Measurements from ENCODE around the gene NES. TPM values are rescaled to one million over a fixed set of nuclear protein-coding genes. Genes with fewer than 3 reads are reported as not detected.

Gene NES
- polyA plus RNA-seq, 2 of the 4 experiments (the other 2 are of a cell fraction) = 0.57 to 2.1 TPM

GRCh38 chr1:156647351-156647750 lies 29.9 kb downstream of the NES start (continued):
- no peak for TF ChIP-seq MAZ (IDR thresholded peaks at IDR 0.05; ENCODE audit: borderline replicate concordance, low read depth, low read length)

DNA sequence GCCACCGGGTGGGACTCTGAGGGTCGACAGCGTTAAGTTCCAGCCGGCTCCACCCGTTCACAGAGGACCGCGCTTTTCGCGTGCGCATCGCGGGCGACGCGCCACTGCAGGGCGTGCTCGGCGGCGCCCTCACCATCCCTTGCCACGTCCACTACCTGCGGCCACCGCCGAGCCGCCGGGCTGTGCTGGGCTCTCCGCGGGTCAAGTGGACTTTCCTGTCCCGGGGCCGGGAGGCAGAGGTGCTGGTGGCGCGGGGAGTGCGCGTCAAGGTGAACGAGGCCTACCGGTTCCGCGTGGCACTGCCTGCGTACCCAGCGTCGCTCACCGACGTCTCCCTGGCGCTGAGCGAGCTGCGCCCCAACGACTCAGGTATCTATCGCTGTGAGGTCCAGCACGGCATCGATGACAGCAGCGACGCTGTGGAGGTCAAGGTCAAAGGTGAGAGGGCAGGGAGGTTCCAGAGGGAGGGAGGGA lies 30.4 kb downstream of the NES start:
- 96% methylated on average over 40 of the region's 51 CpGs for WGBS (ENCODE audit: missing lambda C conversion rate)
- CTCF ChIA-PET = interaction anchor here (0.5 to 17.8 kb wide), 5 partner anchors 12 to 140 kb away, joined by 3 to 323 read pairs (median 38); partner anchors contain the start of genes HAPLN2 and NES
- H3K4me1 ChIP-seq = no peaks in the 10 kb centered on the region

GRCh38 chr1:156645666-156646065 lies 31.5 kb downstream of the NES start:
- no peak for DNase-seq (ENCODE audit: low read depth in 1 of 2, low spot score in 1 of 2)
- Histone ChIP-seq H3K4me1 (no peaks in the 10 kb centered on the region), H3K27ac (no peak overlapping the region), H3K4me2 (no peak overlapping the region), H3K9me3 (no peaks in the 10 kb centered on the region), H3K4me3 (no peak overlapping the region)
- ATAC-seq = no peak
- TF ChIP-seq ZFP36 (IDR thresholded peaks at IDR 0.05; ENCODE audit: borderline replicate concordance, partially characterized antibody) (peak; percentile 19), CBX8 (IDR thresholded peaks at IDR 0.05) (no peak)
- WGBS (ENCODE audit: missing lambda C conversion rate) = 91% methylated on average over 1 of the region's 1 CpG
- FAIRE-seq = no peak
- POLR2A ChIA-PET = no interaction called here
- CTCF ChIA-PET = interaction anchor here (0.8 to 17.8 kb wide), 7 partner anchors 10 to 260 kb away, joined by 3 to 323 read pairs (median 5); partner anchors contain the start of gene HAPLN2

More for the DNA sequence above, 30.4 kb downstream of the NES start:
- Histone ChIP-seq H3K4me3 (no peak overlapping the region), H3K27ac (no peak overlapping the region), H3K9me3 (no peaks in the 10 kb centered on the region), H3K4me2 (no peak overlapping the region)
- DNase-seq (ENCODE audit: low read depth in 1 of 2, low spot score in 1 of 2) (no peak), ATAC-seq (no peak), FAIRE-seq (no peak)
- POLR2A ChIA-PET = no interaction called here
- TF ChIP-seq, protein P1, sequence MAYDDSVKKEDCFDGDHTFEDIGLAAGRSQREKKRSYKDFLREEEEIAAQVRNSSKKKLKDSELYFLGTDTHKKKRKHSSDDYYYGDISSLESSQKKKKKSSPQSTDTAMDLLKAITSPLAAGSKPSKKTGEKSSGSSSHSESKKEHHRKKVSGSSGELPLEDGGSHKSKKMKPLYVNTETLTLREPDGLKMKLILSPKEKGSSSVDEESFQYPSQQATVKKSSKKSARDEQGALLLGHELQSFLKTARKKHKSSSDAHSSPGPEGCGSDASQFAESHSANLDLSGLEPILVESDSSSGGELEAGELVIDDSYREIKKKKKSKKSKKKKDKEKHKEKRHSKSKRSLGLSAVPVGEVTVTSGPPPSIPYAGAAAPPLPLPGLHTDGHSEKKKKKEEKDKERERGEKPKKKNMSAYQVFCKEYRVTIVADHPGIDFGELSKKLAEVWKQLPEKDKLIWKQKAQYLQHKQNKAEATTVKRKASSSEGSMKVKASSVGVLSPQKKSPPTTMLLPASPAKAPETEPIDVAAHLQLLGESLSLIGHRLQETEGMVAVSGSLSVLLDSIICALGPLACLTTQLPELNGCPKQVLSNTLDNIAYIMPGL (CRISPR knock-in tag; IDR thresholded peaks at IDR 0.05; ENCODE audit: borderline replicate concordance) = no peak
- TF ChIP-seq CBX8 (IDR thresholded peaks at IDR 0.05) (no peak), PBX3 (IDR thresholded peaks at IDR 0.05) (no peak), SREBF2 (IDR thresholded peaks at IDR 0.05) (no peak), RCOR1 (IDR thresholded peaks at IDR 0.05; ENCODE audit: low read depth, low read length) (no peak)

DNA sequence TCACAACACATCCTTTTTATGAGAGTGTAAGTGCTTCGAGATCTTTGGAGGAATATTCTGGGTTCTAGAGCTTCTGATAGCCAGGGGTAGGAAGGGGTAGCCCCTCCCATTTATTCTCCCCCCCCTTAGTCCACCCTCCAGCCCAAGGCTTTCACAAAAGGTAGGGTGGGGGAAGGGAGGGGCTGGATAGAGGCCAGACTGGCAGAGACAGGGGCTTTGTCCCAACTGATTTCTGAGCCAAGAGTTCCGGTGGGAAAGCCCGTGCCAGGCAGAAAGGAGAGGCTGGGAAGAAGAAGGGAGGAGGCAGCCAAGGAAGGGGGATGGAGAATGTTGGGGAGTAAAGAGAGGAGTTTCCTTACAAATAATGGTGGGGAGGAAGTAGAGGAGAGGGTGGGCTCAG lies 32.2 kb downstream of the NES start:
- CTCF ChIA-PET = interaction anchor here (1.0 to 17.8 kb wide), 6 partner anchors 11 to 44 kb away, joined by 3 to 323 read pairs (median 10); partner anchors contain the start of gene HAPLN2
- Histone ChIP-seq H3K4me1 (no peaks in the 10 kb centered on the region), H3K4me3 (no peak overlapping the region), H3K9me3 (no peaks in the 10 kb centered on the region), H3K27ac (no peak overlapping the region), H3K4me2 (no peak overlapping the region)
- FAIRE-seq (no peak), DNase-seq (ENCODE audit: low read depth in 1 of 2, low spot score in 1 of 2) (no peak), ATAC-seq (no peak)
- no peak for TF ChIP-seq EHF (CRISPR knock-in tag; IDR thresholded peaks at IDR 0.05)
- TF ChIP-seq RNF2 (IDR thresholded peaks at IDR 0.05; ENCODE audit: borderline replicate concordance, low read depth) = no peak
- no peak for TF ChIP-seq REST (IDR thresholded peaks at IDR 0.05)
- no peak for TF ChIP-seq FOSL2 (IDR thresholded peaks at IDR 0.05)
- no peak for TF ChIP-seq FOSL2 (CRISPR knock-in tag; IDR thresholded peaks at IDR 0.05)
- no peak for TF ChIP-seq GATA3 (IDR thresholded peaks at IDR 0.05; ENCODE audit: borderline replicate concordance)
- TF ChIP-seq RARB (CRISPR knock-in tag; IDR thresholded peaks at IDR 0.05) = no peak
- no peak for TF ChIP-seq FOXS1 (CRISPR knock-in tag; IDR thresholded peaks at IDR 0.05)
- no peak for TF ChIP-seq ELK1 (IDR thresholded peaks at IDR 0.05; ENCODE audit: low read depth, low read length)
- no peak for TF ChIP-seq MAX (IDR thresholded peaks at IDR 0.05)
- POLR2A ChIA-PET = no interaction called here
- 84% methylated on average over 3 of the region's 3 CpGs for WGBS (ENCODE audit: missing lambda C conversion rate)

Measured in A549 (cell line).